ENCODE results near the gene KLHL25. TPM values are rescaled to one million over a fixed set of nuclear protein-coding genes. Genes with fewer than 3 reads are reported as not detected.

The KLHL25 gene
- total RNA-seq, 1 donor from 2014 or later = 2.0 TPM

DNA sequence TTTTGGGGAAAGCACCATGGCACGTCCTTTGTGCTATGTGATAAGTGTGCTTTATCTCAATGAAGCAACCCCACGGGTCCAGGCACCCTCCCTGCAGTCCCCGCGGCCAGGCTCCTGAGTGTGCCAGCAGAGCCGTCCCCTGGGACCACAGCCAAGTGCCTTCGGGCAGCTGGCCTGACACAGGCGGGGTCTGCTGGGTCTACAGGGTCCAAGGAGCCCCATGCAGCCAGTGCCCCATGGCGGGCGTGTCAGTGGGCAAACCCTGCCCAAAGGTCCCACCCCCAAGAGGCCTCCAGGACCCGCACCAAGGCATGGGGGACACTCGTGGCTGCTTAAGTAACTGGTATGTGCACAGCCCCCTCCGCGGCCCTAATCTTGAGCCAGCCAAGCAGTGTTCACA lies 35.3 kb downstream of the KLHL25 start:
- Mint-ChIP-seq H3K4me3 (no peak overlapping the region), H3K9me3 (no peaks in the 10 kb centered on the region), H3K4me1 (no peaks in the 10 kb centered on the region), H3K36me3 (ENCODE audit: low read depth) (peaks cover 2% of the 10 kb centered on the region), H3K27me3 (no peaks in the 10 kb centered on the region), H3K27ac (no peak overlapping the region)
- DNase-seq = no peak
- CTCF ChIA-PET = no interaction called here
- intact Hi-C loops (cut with micrococcal nuclease) = no loop called here
- ATAC-seq (ENCODE audit: low read depth) = no peak
- POLR2A ChIA-PET = no interaction called here
- TF ChIP-seq, protein P1, sequence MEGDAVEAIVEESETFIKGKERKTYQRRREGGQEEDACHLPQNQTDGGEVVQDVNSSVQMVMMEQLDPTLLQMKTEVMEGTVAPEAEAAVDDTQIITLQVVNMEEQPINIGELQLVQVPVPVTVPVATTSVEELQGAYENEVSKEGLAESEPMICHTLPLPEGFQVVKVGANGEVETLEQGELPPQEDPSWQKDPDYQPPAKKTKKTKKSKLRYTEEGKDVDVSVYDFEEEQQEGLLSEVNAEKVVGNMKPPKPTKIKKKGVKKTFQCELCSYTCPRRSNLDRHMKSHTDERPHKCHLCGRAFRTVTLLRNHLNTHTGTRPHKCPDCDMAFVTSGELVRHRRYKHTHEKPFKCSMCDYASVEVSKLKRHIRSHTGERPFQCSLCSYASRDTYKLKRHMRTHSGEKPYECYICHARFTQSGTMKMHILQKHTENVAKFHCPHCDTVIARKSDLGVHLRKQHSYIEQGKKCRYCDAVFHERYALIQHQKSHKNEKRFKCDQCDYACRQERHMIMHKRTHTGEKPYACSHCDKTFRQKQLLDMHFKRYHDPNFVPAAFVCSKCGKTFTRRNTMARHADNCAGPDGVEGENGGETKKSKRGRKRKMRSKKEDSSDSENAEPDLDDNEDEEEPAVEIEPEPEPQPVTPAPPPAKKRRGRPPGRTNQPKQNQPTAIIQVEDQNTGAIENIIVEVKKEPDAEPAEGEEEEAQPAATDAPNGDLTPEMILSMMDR (IDR thresholded peaks at IDR 0.05) = no peak

DNA sequence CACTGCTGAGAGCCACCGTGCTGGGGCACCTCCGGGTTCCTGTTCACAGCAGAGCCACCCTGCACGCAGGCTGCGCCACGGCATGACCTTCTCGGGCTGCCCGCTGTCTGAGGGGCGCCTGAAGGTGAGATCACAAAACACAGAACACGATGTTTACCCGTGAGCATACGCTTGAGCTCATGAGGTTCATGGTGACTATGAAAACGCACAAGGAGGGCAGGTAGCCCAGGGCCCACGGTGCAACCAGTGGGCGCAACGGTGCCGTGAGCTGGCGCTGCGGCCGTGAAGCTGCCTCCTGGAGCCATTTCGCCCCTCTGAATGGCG lies 36.1 kb downstream of the KLHL25 start:
- no peak overlapping the region for H3K27ac Mint-ChIP-seq
- TF ChIP-seq, protein P1 (IDR thresholded peaks at IDR 0.05) = no peak
- ChIA-PET POLR2A (no interaction called here), CTCF (no interaction called here)
- H3K27me3 Mint-ChIP-seq = no peaks in the 10 kb centered on the region
- DNase-seq = no peak
- H3K36me3 Mint-ChIP-seq (ENCODE audit: low read depth) = peaks cover 2% of the 10 kb centered on the region
- ATAC-seq (ENCODE audit: low read depth) = no peak
- intact Hi-C loops (cut with micrococcal nuclease) = no loop called here
- no peaks in the 10 kb centered on the region for H3K9me3 Mint-ChIP-seq
- no peaks in the 10 kb centered on the region for H3K4me1 Mint-ChIP-seq
- no peak overlapping the region for H3K4me3 Mint-ChIP-seq

- TF ChIP-seq, protein P1 (IDR thresholded peaks at IDR 0.05) = no peak
- Mint-ChIP-seq H3K4me1 (no peaks in the 10 kb centered on the region), H3K9me3 (no peaks in the 10 kb centered on the region), H3K27ac (no peak overlapping the region), H3K27me3 (no peaks in the 10 kb centered on the region), H3K36me3 (ENCODE audit: low read depth) (peaks cover 2% of the 10 kb centered on the region), H3K4me3 (no peak overlapping the region)
- DNase-seq (no peak), ATAC-seq (ENCODE audit: low read depth) (no peak)
- ChIA-PET CTCF (no interaction called here), POLR2A (no interaction called here)
- intact Hi-C loops (cut with micrococcal nuclease) = no loop called here
Measured at GRCh38 chr15:85757939-85758654, 36.6 kb downstream of the KLHL25 start.

- H3K9me3 Mint-ChIP-seq = no peaks in the 10 kb centered on the region
- ChIA-PET POLR2A (no interaction called here), CTCF (no interaction called here)
- H3K27ac Mint-ChIP-seq = no peak overlapping the region
- DNase-seq (no peak), ATAC-seq (ENCODE audit: low read depth) (no peak)
- H3K36me3 Mint-ChIP-seq (ENCODE audit: low read depth) = peaks cover 2% of the 10 kb centered on the region
- TF ChIP-seq, protein P1 (IDR thresholded peaks at IDR 0.05) = no peak
- no peak overlapping the region for H3K4me3 Mint-ChIP-seq
- H3K4me1 Mint-ChIP-seq = no peaks in the 10 kb centered on the region
- no peaks in the 10 kb centered on the region for H3K27me3 Mint-ChIP-seq
- intact Hi-C loops (cut with micrococcal nuclease) = no loop called here
Measured at GRCh38 chr15:85757073-85757938, 37.4 kb downstream of the KLHL25 start.

DNA sequence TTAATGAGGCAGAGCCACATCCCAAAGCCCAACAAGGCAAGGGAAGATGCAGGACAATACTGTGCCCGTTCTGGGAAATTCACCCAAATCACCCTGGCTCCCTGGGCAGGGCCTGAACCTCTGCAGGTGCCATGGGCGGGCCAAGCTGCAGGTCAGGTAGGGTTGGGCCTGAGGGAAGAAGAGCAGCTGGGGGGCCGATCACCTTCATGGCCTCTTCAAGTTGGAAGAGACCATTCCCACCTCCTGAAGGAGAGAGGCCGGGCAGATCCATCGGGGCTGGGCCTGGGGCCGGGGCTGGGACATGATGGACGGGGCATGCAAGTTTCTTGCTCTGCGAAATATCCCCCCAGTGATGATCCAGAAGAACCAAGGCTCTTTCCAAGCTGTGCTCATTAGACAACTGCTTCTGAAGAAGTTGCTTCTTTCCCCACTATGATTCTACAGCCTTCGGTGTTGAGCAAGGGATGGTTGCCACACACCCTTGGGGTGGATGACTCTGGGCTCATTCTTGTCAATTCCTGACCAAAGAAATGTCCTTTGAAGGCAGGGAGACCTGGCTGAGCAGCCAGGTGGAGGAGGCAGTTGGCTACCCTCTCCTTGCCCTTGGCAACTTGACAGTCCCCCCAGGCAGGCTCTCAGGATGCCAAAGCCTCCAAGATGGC lies 38.2 kb downstream of the KLHL25 start:
- Mint-ChIP-seq H3K9me3 (no peaks in the 10 kb centered on the region), H3K4me1 (no peaks in the 10 kb centered on the region), H3K4me3 (no peak overlapping the region), H3K36me3 (ENCODE audit: low read depth) (peaks cover 2% of the 10 kb centered on the region), H3K27ac (no peak overlapping the region), H3K27me3 (no peaks in the 10 kb centered on the region)
- DNase-seq = no peak
- TF ChIP-seq, protein P1 (IDR thresholded peaks at IDR 0.05) = no peak
- CTCF ChIA-PET = no interaction called here
- POLR2A ChIA-PET = no interaction called here
- ATAC-seq (ENCODE audit: low read depth) = no peak
- intact Hi-C loops (cut with micrococcal nuclease) = no loop called here

All from activated B cell treated with CpG ODN at 0.5 μM for 24 hours (primary cell).